NT2/D1 (cell line): Measurements from ENCODE around the gene C11orf71.

ENCODE experiments used
- DNase-seq: peaks from one replicate; pipeline ENCODE4 v3.0.0-alpha.2; 2011; ENCODE audit warnings: low read depth, low spot score
- H3K27me3 ChIP-seq: 2 replicates; pipeline ENCODE4 v1.6.0; 2011; ENCODE audit warnings: mild to moderate bottlenecking; ENCODE audit not compliant: insufficient read length, insufficient read depth
- H3K36me3 ChIP-seq: 2 replicates; pipeline ENCODE4 v1.6.1; 2011; ENCODE audit warnings: mild to moderate bottlenecking, low read length, mixed read lengths; ENCODE audit not compliant: insufficient read depth, insufficient read length
- H3K4me1 ChIP-seq: 2 replicates; pipeline ENCODE4 v1.5.1; 2011; ENCODE audit not compliant: insufficient read depth, insufficient read length
- H3K4me3 ChIP-seq: 2 replicates; pipeline ENCODE4 v1.5.1; 2011; ENCODE audit warnings: low read depth; ENCODE audit not compliant: insufficient read length
- H3K9ac ChIP-seq: 2 replicates; pipeline ENCODE4 v1.6.0; 2011; ENCODE audit warnings: low read depth; ENCODE audit not compliant: insufficient read length
- H3K9me3 ChIP-seq: 2 replicates; pipeline ENCODE4 v1.5.1; 2011; ENCODE audit warnings: mild to moderate bottlenecking, low read length; ENCODE audit not compliant: insufficient read depth
- SUZ12 ChIP-seq: IDR thresholded peaks from 2 replicates; pipeline ENCODE4 v1.6.1; 2011; ENCODE audit not compliant: insufficient read length, insufficient read depth; ENCODE audit errors: extremely low read depth
- YY1 ChIP-seq: IDR thresholded peaks from 2 replicates; pipeline ENCODE4 v1.6.1; 2011; ENCODE audit not compliant: insufficient read length, insufficient read depth
- ZNF274 ChIP-seq: IDR thresholded peaks from 2 replicates; pipeline ENCODE4 v1.6.1; 2011; ENCODE audit warnings: mild to moderate bottlenecking, low read depth, low read length

Gene C11orf71

DNA sequence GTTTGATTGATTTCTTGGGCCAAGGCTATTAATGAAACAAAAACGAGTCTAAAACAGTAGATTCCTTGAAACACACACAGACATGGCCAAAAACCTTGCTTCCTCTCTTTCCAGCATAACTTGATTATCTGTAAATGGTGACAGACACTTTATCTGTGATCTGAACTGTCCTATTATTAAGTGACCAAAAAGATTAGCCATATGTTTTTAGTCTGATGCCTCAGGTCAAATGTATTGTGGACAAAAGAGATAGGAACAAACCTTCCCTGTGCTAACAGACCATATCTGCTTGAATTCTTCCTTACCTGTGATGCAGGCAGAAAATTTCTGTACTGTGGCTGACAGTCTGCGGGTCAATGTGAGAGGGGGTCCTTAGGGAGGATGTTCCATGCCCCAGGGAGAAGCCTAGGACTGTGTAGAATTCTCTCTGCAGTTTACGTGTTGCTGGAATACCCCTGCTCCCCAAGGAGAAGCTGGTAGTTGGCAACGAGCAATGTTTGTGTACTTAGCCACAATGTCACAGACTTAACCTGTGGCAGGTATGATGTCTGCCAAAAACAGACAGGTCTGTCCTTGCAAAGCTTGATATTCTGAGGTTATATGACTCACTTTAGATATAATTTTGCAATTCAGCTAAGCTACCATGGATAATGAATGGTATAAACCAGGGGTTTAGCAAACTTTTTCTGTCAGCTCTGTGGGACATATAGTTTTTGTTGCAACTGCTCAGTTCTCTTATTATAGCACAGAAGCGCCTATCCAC is 31.2 kb downstream of the C11orf71 start:
- TF ChIP-seq YY1 (no peak), SUZ12 (no peak), ZNF274 (no peak)

DNA sequence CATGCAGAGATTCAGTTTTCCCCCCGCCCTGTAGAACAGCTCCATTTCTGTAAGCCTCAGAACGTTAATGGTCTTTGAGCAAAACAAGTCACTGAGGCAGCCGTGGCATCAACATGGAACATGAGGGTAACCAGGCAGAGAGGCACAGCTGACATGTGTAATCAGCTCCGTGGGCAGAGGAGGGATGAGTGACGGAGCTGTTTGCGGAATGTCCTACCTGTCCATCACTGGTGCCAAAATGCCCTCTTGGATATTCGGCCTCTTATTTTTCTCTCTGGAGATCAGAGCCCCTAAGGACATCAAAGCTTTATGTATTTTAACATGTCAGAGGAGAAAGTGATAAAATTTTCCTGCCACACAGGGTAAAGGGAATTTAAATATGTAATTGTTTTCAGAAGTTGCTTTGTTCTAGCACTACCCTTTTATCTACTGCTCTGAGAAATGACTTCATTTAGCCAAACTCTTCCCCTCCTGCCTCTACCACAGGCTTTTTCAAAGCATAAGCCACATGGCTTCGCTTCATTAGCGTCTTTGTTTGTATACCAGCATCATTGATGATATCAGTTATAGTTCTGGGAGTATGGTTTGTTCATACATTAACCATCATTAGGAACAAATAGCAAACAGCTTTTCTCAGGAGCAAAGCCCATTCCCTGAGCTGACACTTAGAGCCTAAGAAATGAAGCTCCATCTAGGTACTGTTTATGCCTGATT is 32.9 kb downstream of the C11orf71 start:
- Histone ChIP-seq H3K9me3 (no peaks in the 10 kb centered on the region), H3K9ac (no peak overlapping the region), H3K27me3 (no peaks in the 10 kb centered on the region), H3K4me3 (no peak overlapping the region), H3K36me3 (no peaks in the 10 kb centered on the region), H3K4me1 (no peaks in the 10 kb centered on the region)
- no peak for DNase-seq
- TF ChIP-seq ZNF274 (no peak), SUZ12 (no peak), YY1 (no peak)

More for the DNA sequence above, 31.2 kb downstream of the C11orf71 start:
- Histone ChIP-seq H3K9ac (no peak overlapping the region), H3K4me3 (no peak overlapping the region), H3K4me1 (no peaks in the 10 kb centered on the region), H3K36me3 (no peaks in the 10 kb centered on the region), H3K9me3 (no peaks in the 10 kb centered on the region), H3K27me3 (no peaks in the 10 kb centered on the region)
- no peak for DNase-seq

GRCh38 chr11:114366331-114367243 is 33.7 kb downstream of the C11orf71 start:
- H3K9ac ChIP-seq, result no peak overlapping the region
- no peaks in the 10 kb centered on the region for H3K9me3 ChIP-seq
- no peak overlapping the region for H3K4me3 ChIP-seq
- no peak for DNase-seq
- no peak for TF ChIP-seq ZNF274
- H3K36me3 ChIP-seq, result no peaks in the 10 kb centered on the region
- no peaks in the 10 kb centered on the region for H3K4me1 ChIP-seq
- H3K27me3 ChIP-seq, result no peaks in the 10 kb centered on the region

GRCh38 chr11:114362958-114363357 is 37.4 kb downstream of the C11orf71 start:
- Histone ChIP-seq H3K9me3 (no peaks in the 10 kb centered on the region), H3K27me3 (no peaks in the 10 kb centered on the region), H3K4me1 (no peaks in the 10 kb centered on the region), H3K36me3 (no peaks in the 10 kb centered on the region), H3K9ac (no peak overlapping the region), H3K4me3 (no peak overlapping the region)
- TF ChIP-seq ZNF274, result no peak
- TF ChIP-seq YY1, result no peak
- TF ChIP-seq SUZ12, result no peak
- no peak for DNase-seq

GRCh38 chr11:114362326-114362725 is 38.0 kb downstream of the C11orf71 start:
- DNase-seq, result no peak
- H3K9ac ChIP-seq, result no peak overlapping the region
- H3K9me3 ChIP-seq, result no peaks in the 10 kb centered on the region
- no peak for TF ChIP-seq SUZ12
- no peak for TF ChIP-seq YY1
- no peak for TF ChIP-seq ZNF274
- no peaks in the 10 kb centered on the region for H3K36me3 ChIP-seq
- H3K4me3 ChIP-seq, result no peak overlapping the region
- no peaks in the 10 kb centered on the region for H3K27me3 ChIP-seq
- no peaks in the 10 kb centered on the region for H3K4me1 ChIP-seq

- DNase-seq, result no peak
- Histone ChIP-seq H3K27me3 (no peaks in the 10 kb centered on the region), H3K9ac (no peak overlapping the region), H3K4me1 (no peaks in the 10 kb centered on the region), H3K9me3 (no peaks in the 10 kb centered on the region), H3K4me3 (no peak overlapping the region), H3K36me3 (no peaks in the 10 kb centered on the region)
- TF ChIP-seq ZNF274 (no peak), YY1 (no peak), SUZ12 (no peak)
Observed at GRCh38 chr11:114359342-114359741, 41.0 kb downstream of the C11orf71 start.

- Histone ChIP-seq H3K9ac (no peak overlapping the region), H3K27me3 (no peaks in the 10 kb centered on the region), H3K4me1 (no peaks in the 10 kb centered on the region), H3K36me3 (no peaks in the 10 kb centered on the region), H3K9me3 (no peaks in the 10 kb centered on the region), H3K4me3 (no peak overlapping the region)
- no peak for TF ChIP-seq ZNF274
- TF ChIP-seq SUZ12, result no peak
- TF ChIP-seq YY1, result no peak
- DNase-seq, result no peak
Observed at GRCh38 chr11:114358716-114359115, 41.6 kb downstream of the C11orf71 start.
